H1 (cell line): ENCODE data around the gene KCNC3. TPM values are rescaled to one million over a fixed set of nuclear protein-coding genes. Genes with fewer than 3 reads are reported as not detected.

Experiments used
- CEBPB ChIP-seq: IDR thresholded peaks from 2 replicates; pipeline ENCODE4 v1.6.1; 2012; ENCODE audit warnings: low read depth, low read length
- EGR1 ChIP-seq: IDR thresholded peaks from 2 replicates; pipeline ENCODE4 v1.6.1; 2011; ENCODE audit warnings: low read depth, low read length, borderline replicate concordance
- EP300 ChIP-seq, 2 experiments: IDR thresholded peaks; 1 replicate in 1 of 2; 2 replicates in 1 of 2; pipeline ENCODE4 v1.6.1; 2011 to 2012; ENCODE audit warnings: low read depth in 2 of 2, low read length in 2 of 2, mild to moderate bottlenecking in 2 of 2, borderline replicate concordance in 1 of 2, inconsistent platforms in 1 of 2, moderate library complexity in 1 of 2
- JUND ChIP-seq: IDR thresholded peaks from 2 replicates; pipeline ENCODE4 v1.6.1; 2011; ENCODE audit warnings: mild to moderate bottlenecking, improper control_type of control experiment, low read length
- SIN3A ChIP-seq, 2 experiments: IDR thresholded peaks in 1 of 2; conservative IDR thresholded peaks in 1 of 2; 2 replicates each; pipeline ENCODE4 v1.6.1; 2011 to 2012; ENCODE audit warnings: low read length in 2 of 2, improper control_type of control experiment in 1 of 2, low read depth in 1 of 2, mild to moderate bottlenecking in 1 of 2
- SUZ12 ChIP-seq: fragments of 200-600 bp; sonication (generic); IDR thresholded peaks from 2 replicates; pipeline ENCODE4 v1.6.1; 2012; ENCODE audit warnings: mild to moderate bottlenecking, inconsistent platforms, low read length, moderate library complexity, mixed read lengths
- polyA plus RNA-seq, 7 experiments: library from polyadenylated mRNA; depleted of rRNA in 3 of 7; stranded (reverse) in 5 of 7; unstranded in 2 of 7; fragments of >200 nt in 5 of 7; fragments of 200-250 nt in 2 of 7; gene quantifications; 1 replicate in 5 of 7; 2 replicates in 1 of 7; 4 replicates in 1 of 7; pipeline versions ENCODE4 v1.2.1 to v1.2.3, GENCODE V29; 2011 to 2013; ENCODE audit warnings: missing spikeins in 2 of 7, mixed read lengths in 2 of 7
- total RNA-seq: library from RNA; stranded (reverse); fragmentation: NEBNext Ultra II Directional; extraction: Animal tissue kit (Norgen Biotek cat#: 25700); gene quantifications from 2 replicates; pipeline ENCODE4 v1.2.1, GENCODE V29; 2021

KCNC3 gene
- total and polyA plus RNA-seq, 2 of the 8 experiments (the other 6 are each of a cell fraction or from before 2014, with no cell fraction given) = 3.9 to 7.2 TPM

GRCh38 chr19:50327013-50327412 lies 2.2 kb downstream of the KCNC3 start (continued):
- TF ChIP-seq SIN3A (conservative IDR thresholded peaks at IDR 0.05 in 1 of 2, IDR thresholded peaks at IDR 0.05 in 1 of 2; ENCODE audit: low read depth in 1 of 2, low read length in 2 of 2) (no peak), JUND (no peak), CEBPB (no peak), EP300 (IDR thresholded peaks at IDR 0.05; ENCODE audit: borderline replicate concordance in 1 of 2, low read depth in 2 of 2, low read length in 2 of 2) (no peak), SUZ12 (no peak), EGR1 (no peak)
